Omental fat pad (tissue), 4 donors: ENCODE data around the gene TAC4. TPM values are rescaled to one million over a fixed set of nuclear protein-coding genes. Genes with fewer than 3 reads are reported as not detected.

ENCODE experiments used
- ATAC-seq: fragments of 150-250 bp; one replicate; pipeline ENCODE4 v1.9.1; 2016; ENCODE audit warnings: mild to moderate bottlenecking, moderate library complexity; ENCODE audit not compliant: low FRiP score
- DNase-seq: peaks from one replicate; pipeline ENCODE4 v3.0.0-alpha.2; 2019; ENCODE audit warnings: low spot score
- total RNA-seq, 4 donors: library from RNA; depleted of rRNA; stranded (reverse); fragments of >200 nt; gene quantifications; one replicate each; pipeline ENCODE4 v1.1.0, GENCODE V29; 2016
- TF ChIP-seq, protein P1 (sequence below), 3 donors: fragments of 450-650 bp; IDR thresholded peaks; one replicate each; pipeline ENCODE4 v1.5.1; 2016 to 2017; ENCODE audit warnings: antibody characterized with exemption in 3 of 3, mild to moderate bottlenecking in 3 of 3, moderate library complexity in 2 of 3

The TAC4 gene
- total RNA-seq, 4 donors from 2014 or later, result not detected

DNA sequence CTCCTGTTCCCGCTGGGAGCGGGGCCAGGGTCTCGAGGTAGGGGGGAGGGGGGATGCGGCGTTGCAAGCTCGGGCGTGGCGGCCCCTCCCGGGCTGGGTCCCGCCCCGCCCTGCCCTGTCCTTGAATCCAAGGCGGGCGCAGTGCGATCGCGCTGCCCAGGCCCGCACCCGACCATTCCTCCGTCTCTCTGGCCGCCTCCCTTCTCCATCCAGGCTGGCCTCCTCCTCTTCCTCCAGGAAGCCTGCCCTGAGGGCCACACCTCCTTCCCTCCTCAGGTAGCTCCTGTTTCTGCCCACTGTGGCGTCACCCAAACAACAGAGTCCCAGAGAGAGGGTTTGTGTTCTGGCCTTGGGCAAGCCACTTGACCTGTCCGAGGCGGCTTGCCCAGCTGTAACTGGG, 43.0 kb upstream of the TAC4 start:
- TF ChIP-seq, protein P1, sequence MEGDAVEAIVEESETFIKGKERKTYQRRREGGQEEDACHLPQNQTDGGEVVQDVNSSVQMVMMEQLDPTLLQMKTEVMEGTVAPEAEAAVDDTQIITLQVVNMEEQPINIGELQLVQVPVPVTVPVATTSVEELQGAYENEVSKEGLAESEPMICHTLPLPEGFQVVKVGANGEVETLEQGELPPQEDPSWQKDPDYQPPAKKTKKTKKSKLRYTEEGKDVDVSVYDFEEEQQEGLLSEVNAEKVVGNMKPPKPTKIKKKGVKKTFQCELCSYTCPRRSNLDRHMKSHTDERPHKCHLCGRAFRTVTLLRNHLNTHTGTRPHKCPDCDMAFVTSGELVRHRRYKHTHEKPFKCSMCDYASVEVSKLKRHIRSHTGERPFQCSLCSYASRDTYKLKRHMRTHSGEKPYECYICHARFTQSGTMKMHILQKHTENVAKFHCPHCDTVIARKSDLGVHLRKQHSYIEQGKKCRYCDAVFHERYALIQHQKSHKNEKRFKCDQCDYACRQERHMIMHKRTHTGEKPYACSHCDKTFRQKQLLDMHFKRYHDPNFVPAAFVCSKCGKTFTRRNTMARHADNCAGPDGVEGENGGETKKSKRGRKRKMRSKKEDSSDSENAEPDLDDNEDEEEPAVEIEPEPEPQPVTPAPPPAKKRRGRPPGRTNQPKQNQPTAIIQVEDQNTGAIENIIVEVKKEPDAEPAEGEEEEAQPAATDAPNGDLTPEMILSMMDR (IDR thresholded peaks at IDR 0.05), result no peak
- ATAC-seq, result no peak
- no peak for DNase-seq

DNA sequence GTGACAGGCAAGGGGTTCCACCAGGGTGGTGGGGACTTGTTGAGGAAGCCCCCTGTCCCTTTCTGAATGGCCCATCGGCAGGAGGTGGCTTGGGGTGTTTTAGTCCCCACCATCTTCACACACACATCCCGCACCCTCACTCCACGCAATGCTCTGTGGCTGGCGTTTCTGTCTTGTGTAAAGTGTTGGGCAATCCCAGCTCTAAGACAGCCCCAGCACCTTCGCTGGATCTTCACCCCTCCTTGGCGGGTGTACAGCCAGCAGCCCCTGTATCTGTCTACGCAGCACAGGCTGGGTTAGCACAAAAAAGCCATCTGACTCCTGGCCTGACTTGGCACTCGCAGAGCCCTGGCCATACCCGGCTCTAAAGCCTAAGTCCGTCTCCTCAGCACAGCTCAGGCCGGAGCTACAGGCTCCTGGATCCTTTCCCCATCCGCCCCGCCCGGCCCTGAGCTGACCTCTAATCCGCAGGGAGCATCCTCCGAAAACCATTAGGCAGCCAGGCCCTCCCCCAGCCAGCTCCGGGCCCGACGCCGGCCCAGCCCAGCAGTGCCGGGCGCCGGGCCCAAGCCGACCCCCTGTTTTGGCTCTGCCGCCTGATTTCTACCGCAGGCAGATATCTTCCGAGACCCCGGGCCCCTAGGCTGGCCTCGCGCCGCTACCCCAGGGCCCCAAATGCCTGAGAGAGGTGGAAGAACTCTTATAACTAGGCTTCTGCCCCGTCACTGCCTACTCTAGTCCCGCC, 42.4 kb upstream of the TAC4 start:
- ATAC-seq, result peak; percentile 57
- TF ChIP-seq, protein P1 (IDR thresholded peaks at IDR 0.05), result no peak
- DNase-seq, result no peak

DNA sequence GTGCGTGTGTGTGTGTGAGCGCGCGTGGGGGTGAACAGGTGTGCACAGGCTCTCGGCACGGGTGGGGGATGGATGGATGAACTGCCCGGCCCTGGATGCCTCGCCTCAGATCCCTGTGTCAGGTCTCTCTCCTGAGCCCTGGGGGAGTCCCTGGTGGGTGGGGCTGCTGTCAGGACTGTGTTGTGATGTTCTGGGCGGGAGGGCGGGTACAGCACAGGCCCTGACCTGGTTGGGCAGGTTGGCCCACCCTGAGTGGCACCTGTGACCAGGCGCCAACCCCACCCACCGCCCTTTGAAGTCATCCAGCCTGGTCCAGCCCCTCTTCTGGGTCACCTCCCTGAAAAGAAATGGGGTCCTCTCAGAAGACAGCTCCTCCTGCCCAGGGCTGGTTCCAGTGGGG, 41.6 kb upstream of the TAC4 start:
- TF ChIP-seq, protein P1 (IDR thresholded peaks at IDR 0.05), result no peak
- no peak for DNase-seq
- no peak for ATAC-seq

DNA sequence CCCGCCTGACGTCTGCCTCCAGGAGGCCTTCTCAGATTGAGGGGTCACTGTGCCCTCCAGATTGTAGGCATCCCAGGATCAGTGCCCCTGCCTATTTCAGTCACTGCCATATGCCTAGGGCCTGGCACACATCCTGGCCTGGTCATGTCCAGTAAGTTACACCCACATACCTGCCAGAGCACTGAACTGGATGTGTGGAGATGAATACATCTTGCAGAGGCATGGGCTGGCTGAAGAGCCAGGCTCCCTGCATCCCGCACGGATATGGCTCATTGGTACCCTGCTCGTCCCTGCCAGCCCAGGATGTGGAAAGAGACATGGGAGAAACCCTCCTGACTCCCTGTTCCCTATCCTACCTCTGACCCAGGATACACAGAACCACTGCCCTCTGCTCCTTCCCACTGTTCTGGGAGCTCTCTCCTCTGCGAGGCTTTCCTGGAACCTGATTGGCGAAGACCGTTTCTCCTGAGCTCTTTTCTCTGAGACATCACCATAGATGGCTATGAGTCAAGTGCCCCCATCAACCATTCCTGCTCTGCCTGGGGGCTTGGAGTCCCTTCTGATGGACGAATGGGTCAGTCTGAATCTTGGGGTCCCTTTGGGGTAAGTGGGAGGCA, 40.0 kb upstream of the TAC4 start:
- ATAC-seq, result no peak
- DNase-seq, result no peak
- TF ChIP-seq, protein P1 (IDR thresholded peaks at IDR 0.05), result no peak

DNA sequence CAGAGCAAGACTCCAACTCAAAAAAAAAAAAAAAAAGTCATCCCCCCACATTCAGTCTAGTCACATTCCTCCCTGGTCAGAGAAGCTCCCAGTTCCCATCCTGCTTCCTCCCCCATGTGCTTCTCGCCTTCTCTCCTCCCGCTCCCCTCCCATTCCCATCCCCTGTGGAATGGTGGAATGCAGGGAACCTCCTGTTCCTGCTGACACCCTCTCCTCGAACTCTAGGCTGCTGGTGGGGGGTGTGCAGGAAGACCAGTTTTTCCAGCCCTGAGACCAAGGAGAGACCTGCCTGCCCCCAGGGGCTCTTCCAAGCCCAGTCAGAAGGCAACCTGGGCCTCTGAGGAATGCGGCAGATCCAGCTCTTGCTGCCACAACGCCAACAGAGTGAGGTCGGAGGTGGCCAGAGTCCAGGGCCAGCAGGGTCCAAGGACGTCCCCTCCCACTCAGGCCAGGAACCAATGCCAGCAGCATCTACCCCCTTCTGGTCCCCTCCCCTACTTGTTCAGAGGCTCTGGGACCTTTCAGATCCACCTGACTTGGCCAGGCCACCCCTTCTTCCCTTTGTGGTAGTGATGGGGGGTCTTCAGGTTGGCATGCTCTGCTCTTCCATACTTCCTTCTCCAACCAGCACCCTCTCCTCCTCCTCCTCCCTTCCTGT, 39.3 kb upstream of the TAC4 start:
- no peak for DNase-seq
- TF ChIP-seq, protein P1 (IDR thresholded peaks at IDR 0.05), result no peak
- no peak for ATAC-seq

DNA sequence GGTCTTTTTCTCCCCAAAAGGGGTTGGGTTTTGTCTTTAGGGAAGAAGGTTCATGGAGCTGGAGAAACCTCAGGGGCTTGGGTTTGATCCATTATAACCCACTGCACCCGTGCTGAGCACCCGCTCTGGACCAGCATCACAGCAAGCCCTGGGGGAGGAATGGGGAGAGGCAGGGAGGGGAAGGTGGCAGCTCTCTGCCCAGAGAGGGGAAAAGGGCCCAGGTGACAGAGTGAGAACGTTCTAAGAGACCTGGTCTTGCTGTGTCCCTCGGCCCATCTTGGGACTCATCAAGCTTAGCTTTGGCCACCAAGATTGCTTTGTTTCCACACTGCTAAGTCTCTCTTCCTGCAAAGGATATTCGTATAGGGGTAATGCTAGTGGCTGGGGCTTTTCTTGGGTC, 38.2 kb upstream of the TAC4 start:
- DNase-seq (no peak), ATAC-seq (no peak)
- TF ChIP-seq, protein P1 (IDR thresholded peaks at IDR 0.05), result no peak
